HCT116 (cell line): ENCODE results near the gene EFCAB8. TPM values are rescaled to one million over a fixed set of nuclear protein-coding genes. Genes with fewer than 3 reads are reported as not detected.

ENCODE experiments used
- ATAC-seq: fragments of 200-7000 bp; cut with Tn5 transposase; 2 replicates; pipeline ENCODE4 v1.9.1; 2020; ENCODE audit warnings: mild to moderate bottlenecking, moderate library complexity
- BruUV-seq: library from RNA; stranded (reverse); fragments of 400-500 nt; replicated peaks from 2 replicates; lab custom pipeline; 2021; lab: Mats Ljungman, UMichigan
- CTCF ChIA-PET: fragments of 300-600 bp; sonication (Branson Sonifier 250); formaldehyde crosslinking; loops from one replicate; lab custom pipeline; 2021; ENCODE audit warnings: antibody characterized with exemption; lab: Charles Lee
- POLR2A ChIA-PET: fragments of 300-600, 350-600 bp; sonication (Branson Sonifier 250); formaldehyde crosslinking; loops from one replicate; lab custom pipeline; 2021; ENCODE audit warnings: antibody characterized with exemption; lab: Charles Lee
- RAD21 ChIA-PET, 2 experiments: fragments of 300-600 bp; sonication (Branson Sonifier 250); formaldehyde crosslinking; loops; one replicate each; lab custom pipeline; 2023; ENCODE audit warnings: low total read pairs in 2 of 2; ENCODE audit not compliant: uncharacterized antibody in 2 of 2, unreplicated experiment in 2 of 2, low non-redundant PET in 1 of 2; lab: Charles Lee
- DNase-seq: peaks from one replicate; pipeline ENCODE4 v3.0.0-alpha.2; 2010; ENCODE audit warnings: low read depth, low spot score
- H2AFZ ChIP-seq: fragments of 200-600 bp; shearing (Covaris generic), sonication (generic); 2 replicates; pipeline ENCODE4 v1.6.1; 2017; ENCODE audit warnings: low read depth, mixed run types, mixed read lengths, antibody characterized with exemption, low read length; ENCODE audit not compliant: poor library complexity, severe bottlenecking
- H3K27ac ChIP-seq: 2 replicates; pipeline ENCODE4 v1.5.1; 2012; ENCODE audit warnings: low read depth, low read length
- H3K27me3 ChIP-seq: fragments of 200-600 bp; sonication (generic); 2 replicates; pipeline ENCODE4 v1.6.1; 2016; ENCODE audit warnings: mixed run types, low read length, mixed read lengths; ENCODE audit not compliant: insufficient read depth
- H3K36me3 ChIP-seq, 2 experiments: fragments of 200-500 bp in 1 of 2; fragments of 200-600 bp in 1 of 2; sonication (Bioruptor generic) in 1 of 2; sonication (generic) in 1 of 2; 2 replicates each; pipeline versions ENCODE4 v1.5.1 to v1.6.1; 2014 to 2016; ENCODE audit warnings: low read length in 2 of 2, inconsistent platforms in 1 of 2, mixed read lengths in 1 of 2, mixed run types in 1 of 2; ENCODE audit not compliant: insufficient read depth in 2 of 2, control insufficient read depth in 1 of 2
- H3K4me1 ChIP-seq, 2 experiments: fragments of 200-600 bp in 1 of 2; sonication (generic) in 1 of 2; 2 replicates each; pipeline versions ENCODE4 v1.5.1 to v1.6.1; 2012 to 2017; ENCODE audit warnings: low read length in 2 of 2, inconsistent platforms in 1 of 2, mild to moderate bottlenecking in 1 of 2, mixed read lengths in 1 of 2, mixed run types in 1 of 2, moderate library complexity in 1 of 2; ENCODE audit not compliant: insufficient read depth in 2 of 2, control insufficient read depth in 1 of 2
- H3K4me2 ChIP-seq: fragments of 200-600 bp; sonication (generic); 2 replicates; pipeline ENCODE4 v1.6.1; 2017; ENCODE audit warnings: mixed run types, low read length, mixed read lengths
- H3K4me3 ChIP-seq, 2 experiments: fragments of 200-600 bp in 1 of 2; sonication (generic) in 1 of 2; replicated peaks in 1 of 2; 2 replicates each; pipeline ENCODE4 v1.5.1; 2011 to 2016; ENCODE audit warnings: low read length in 2 of 2, control low read depth in 1 of 2, low read depth in 1 of 2, mild to moderate bottlenecking in 1 of 2, mixed read lengths in 1 of 2, mixed run types in 1 of 2
- H3K79me2 ChIP-seq: fragments of 200-600 bp; sonication (generic); 2 replicates; pipeline ENCODE4 v1.6.1; 2017; ENCODE audit warnings: mild to moderate bottlenecking, mixed run types, low read length, moderate library complexity, mixed read lengths; ENCODE audit not compliant: insufficient read depth
- H3K9ac ChIP-seq: fragments of 200-600 bp; sonication (generic); 2 replicates; pipeline ENCODE4 v1.6.1; 2016; ENCODE audit warnings: low read length, mixed read lengths
- H3K9me2 ChIP-seq: fragments of 200-600 bp; sonication (generic), shearing (Covaris generic); 2 replicates; pipeline ENCODE4 v1.6.1; 2017; ENCODE audit warnings: mixed run types, mild to moderate bottlenecking, moderate library complexity; ENCODE audit not compliant: insufficient read depth
- H3K9me3 ChIP-seq, 2 experiments: fragments of 200-500 bp in 1 of 2; fragments of 200-600 bp in 1 of 2; sonication (Bioruptor generic) in 1 of 2; sonication (generic) in 1 of 2; 2 replicates each; pipeline ENCODE4 v1.6.1; 2014 to 2017; ENCODE audit warnings: low read length in 2 of 2, mixed read lengths in 2 of 2, inconsistent platforms in 1 of 2, low read depth in 1 of 2, mild to moderate bottlenecking in 1 of 2, mixed run types in 1 of 2, moderate library complexity in 1 of 2; ENCODE audit not compliant: control insufficient read depth in 1 of 2, insufficient read depth in 1 of 2
- H4K20me1 ChIP-seq: fragments of 200-600 bp; sonication (generic), shearing (Covaris generic); 2 replicates; pipeline ENCODE4 v1.6.1; 2017; ENCODE audit warnings: mixed run types, mild to moderate bottlenecking, moderate library complexity; ENCODE audit not compliant: insufficient read depth
- CTCF ChIP-seq, 3 experiments: fragments of 200-600 bp in 1 of 3; sonication (generic) in 1 of 3; IDR thresholded peaks in 2 of 3; conservative IDR thresholded peaks in 1 of 3; 2 replicates each; pipeline ENCODE4 v1.5.1; 2012 to 2017; ENCODE audit warnings: low read depth in 2 of 3, low read length in 2 of 3, antibody characterized with exemption in 1 of 3, borderline replicate concordance in 1 of 3, control low read depth in 1 of 3, mild to moderate bottlenecking in 1 of 3, mixed read lengths in 1 of 3, mixed run types in 1 of 3, moderate library complexity in 1 of 3; ENCODE audit not compliant: insufficient read depth in 1 of 3
- RAD21 ChIP-seq: IDR thresholded peaks from 2 replicates; pipeline ENCODE4 v1.6.1; 2012; ENCODE audit warnings: low read depth, mild to moderate bottlenecking
- SRF ChIP-seq: IDR thresholded peaks from 2 replicates; pipeline ENCODE4 v1.6.1; 2012; ENCODE audit warnings: low read depth
- ZFX ChIP-seq: fragments of 450-650 bp; IDR thresholded peaks from 2 replicates; pipeline ENCODE4 v1.6.1; 2017
- intact Hi-C: fragments of 100-400 bp; cut with micrococcal nuclease; formaldehyde crosslinking; loops from 2 replicates; pipeline ENCODE4 v1.10.0; 2022
- total RNA-seq: library from RNA; stranded (reverse); gene quantifications from one replicate; pipeline ENCODE4 v1.2.1, GENCODE V29; 2021; ENCODE audit not compliant: unreplicated experiment

Gene EFCAB8
- total RNA-seq, 1 experiment from 2014 or later, result 0.42 TPM

- no peak overlapping the region for H3K4me3 ChIP-seq
- H3K27me3 ChIP-seq, result no peaks in the 10 kb centered on the region
- TF ChIP-seq SRF (peak; percentile 70), CTCF (IDR thresholded peaks at IDR 0.05 in 2 of 3, conservative IDR thresholded peaks at IDR 0.05 in 1 of 3; ENCODE audit: borderline replicate concordance in 1 of 3, insufficient read depth in 1 of 3, low read depth in 2 of 3, low read length in 2 of 3) (peak; percentile 91 to 94 (median 92)), ZFX (no peak), RAD21 (peak; percentile 92)
- TF ChIP-seq, all 23 proteins: peak for 3
- DNase-seq, result peak; percentile 27
- no peak overlapping the region for H3K9ac ChIP-seq
- peak; percentile 94 for ATAC-seq
- RAD21 ChIA-PET, result interaction anchor here (1.0 to 1.2 kb wide), 2 partner anchors 193 kb away, joined by 4 to 5 read pairs; no protein-coding TSS in a partner anchor
- POLR2A ChIA-PET, result interaction anchor here (0.6 kb wide), 1 partner anchor 45 kb away, joined by 3 read pairs; no protein-coding TSS in a partner anchor
- no TSS peak for BruUV-seq
- H3K9me2 ChIP-seq, result no peaks in the 10 kb centered on the region
- no peaks in the 10 kb centered on the region for H3K9me3 ChIP-seq
- H3K4me2 ChIP-seq, result no peak overlapping the region
- H4K20me1 ChIP-seq, result no peaks in the 10 kb centered on the region
- no peak overlapping the region for H3K27ac ChIP-seq
- H3K79me2 ChIP-seq, result no peaks in the 10 kb centered on the region
- H3K4me1 ChIP-seq, result no peaks in the 10 kb centered on the region
- no peaks in the 10 kb centered on the region for H3K36me3 ChIP-seq
- H2AFZ ChIP-seq, result peak overlapping the region; percentile 53
- intact Hi-C loops, result loop anchor here (1.0 to 5.0 kb wide), 5 partner anchors 43 to 397 kb away; no protein-coding TSS in a partner anchor
- CTCF ChIA-PET, result interaction anchor here (0.6 to 3.3 kb wide), 11 partner anchors 21 to 360 kb away, joined by 3 to 29 read pairs (median 5); no protein-coding TSS in a partner anchor
These were observed 44.0 kb downstream of the EFCAB8 start for GRCh38 chr20:32902456-32903420.
